Measurements from ENCODE around the gene SERGEF. TPM values are rescaled to one million over a fixed set of nuclear protein-coding genes. Genes with fewer than 3 reads are reported as not detected.
"Not testable (repeated sequence)": the region's sequence is repeated elsewhere in the genome, so short reads cannot be mapped to it uniquely, and the experiment has no call there.

Gene SERGEF
- total RNA-seq, 1 experiment from 2014 or later, result 26.1 TPM

- CTCF ChIA-PET, result interaction anchor here (0.6 to 2.6 kb wide), 3 partner anchors 69 to 77 kb away, joined by 3 to 12 read pairs (median 4); no protein-coding TSS in a partner anchor
Measured at GRCh38 chr11:17901481-17901880, 111.4 kb downstream of the SERGEF start.

GRCh38 chr11:17898782-17899181 is 114.1 kb downstream of the SERGEF start:
- H3K4me3 Mint-ChIP-seq (ENCODE audit: unreplicated experiment), result no peak overlapping the region
- H3K4me1 Mint-ChIP-seq (ENCODE audit: insufficient read depth, unreplicated experiment), result no peaks in the 10 kb centered on the region
- no peak overlapping the region for H3K27ac Mint-ChIP-seq (ENCODE audit: low read depth, unreplicated experiment)
- no peaks in the 10 kb centered on the region for H3K9me3 Mint-ChIP-seq (ENCODE audit: unreplicated experiment)
- DNase-seq (ENCODE audit: unreplicated experiment), result peak; percentile 29
- no peaks in the 10 kb centered on the region for H3K36me3 Mint-ChIP-seq (ENCODE audit: insufficient read depth, unreplicated experiment)
- ChIA-PET POLR2A (no interaction called here), CTCF (no interaction called here)
- intact Hi-C loops (cut with micrococcal nuclease), result no loop called here
- TF ChIP-seq, protein P1, sequence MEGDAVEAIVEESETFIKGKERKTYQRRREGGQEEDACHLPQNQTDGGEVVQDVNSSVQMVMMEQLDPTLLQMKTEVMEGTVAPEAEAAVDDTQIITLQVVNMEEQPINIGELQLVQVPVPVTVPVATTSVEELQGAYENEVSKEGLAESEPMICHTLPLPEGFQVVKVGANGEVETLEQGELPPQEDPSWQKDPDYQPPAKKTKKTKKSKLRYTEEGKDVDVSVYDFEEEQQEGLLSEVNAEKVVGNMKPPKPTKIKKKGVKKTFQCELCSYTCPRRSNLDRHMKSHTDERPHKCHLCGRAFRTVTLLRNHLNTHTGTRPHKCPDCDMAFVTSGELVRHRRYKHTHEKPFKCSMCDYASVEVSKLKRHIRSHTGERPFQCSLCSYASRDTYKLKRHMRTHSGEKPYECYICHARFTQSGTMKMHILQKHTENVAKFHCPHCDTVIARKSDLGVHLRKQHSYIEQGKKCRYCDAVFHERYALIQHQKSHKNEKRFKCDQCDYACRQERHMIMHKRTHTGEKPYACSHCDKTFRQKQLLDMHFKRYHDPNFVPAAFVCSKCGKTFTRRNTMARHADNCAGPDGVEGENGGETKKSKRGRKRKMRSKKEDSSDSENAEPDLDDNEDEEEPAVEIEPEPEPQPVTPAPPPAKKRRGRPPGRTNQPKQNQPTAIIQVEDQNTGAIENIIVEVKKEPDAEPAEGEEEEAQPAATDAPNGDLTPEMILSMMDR (IDR thresholded peaks at IDR 0.05; ENCODE audit: unreplicated experiment), result no peak
- no TSS peak for BruUV-seq (replicated peaks)
- no peaks in the 10 kb centered on the region for H3K27me3 Mint-ChIP-seq (ENCODE audit: insufficient read depth, unreplicated experiment)

More at GRCh38 chr11:17901481-17901880, 111.4 kb downstream of the SERGEF start:
- BruUV-seq (replicated peaks), result no TSS peak
- POLR2A ChIA-PET, result interaction anchor here (0.5 kb wide), 1 partner anchor 171 kb away, joined by 3 read pairs; no protein-coding TSS in a partner anchor
- Mint-ChIP-seq H3K27me3 (ENCODE audit: insufficient read depth, unreplicated experiment) (no peaks in the 10 kb centered on the region), H3K4me1 (ENCODE audit: insufficient read depth, unreplicated experiment) (no peaks in the 10 kb centered on the region), H3K27ac (ENCODE audit: low read depth, unreplicated experiment) (no peak overlapping the region), H3K9me3 (ENCODE audit: unreplicated experiment) (no peaks in the 10 kb centered on the region), H3K36me3 (ENCODE audit: insufficient read depth, unreplicated experiment) (no peaks in the 10 kb centered on the region), H3K4me3 (ENCODE audit: unreplicated experiment) (no peak overlapping the region)
- no peak for DNase-seq (ENCODE audit: unreplicated experiment)
- TF ChIP-seq, protein P1 (IDR thresholded peaks at IDR 0.05; ENCODE audit: unreplicated experiment), result no peak
- intact Hi-C loops (cut with micrococcal nuclease), result no loop called here

DNA sequence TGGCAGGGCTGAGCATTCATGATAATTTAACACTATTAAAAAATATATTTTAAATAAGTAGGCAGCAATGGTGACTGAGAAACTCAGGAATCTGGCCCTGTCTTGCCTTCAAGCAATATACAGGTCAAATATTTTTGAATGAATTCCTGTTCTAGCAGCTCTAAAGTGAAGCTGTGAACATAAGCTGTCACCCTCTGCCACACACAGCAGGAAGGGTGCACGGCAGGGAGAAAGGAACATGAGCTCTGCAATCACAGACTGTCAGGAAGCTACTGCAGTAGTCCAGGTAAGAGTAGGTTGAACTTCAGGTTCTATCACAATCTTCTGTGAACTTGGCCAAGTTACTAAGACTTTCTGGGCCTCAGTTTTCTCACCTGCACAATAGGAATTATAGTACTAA is 114.8 kb downstream of the SERGEF start:
- ChIA-PET CTCF (interaction anchor here (0.7 kb wide), 2 partner anchors 9 to 50 kb away, joined by 3 read pairs; no protein-coding TSS in a partner anchor), POLR2A (no interaction called here)
- intact Hi-C loops (cut with micrococcal nuclease), result no loop called here
- BruUV-seq (replicated peaks), result no TSS peak
- Mint-ChIP-seq H3K36me3 (ENCODE audit: insufficient read depth, unreplicated experiment) (no peaks in the 10 kb centered on the region), H3K4me3 (ENCODE audit: unreplicated experiment) (no peak overlapping the region), H3K27ac (ENCODE audit: low read depth, unreplicated experiment) (no peak overlapping the region), H3K4me1 (ENCODE audit: insufficient read depth, unreplicated experiment) (no peaks in the 10 kb centered on the region), H3K27me3 (ENCODE audit: insufficient read depth, unreplicated experiment) (no peaks in the 10 kb centered on the region), H3K9me3 (ENCODE audit: unreplicated experiment) (no peaks in the 10 kb centered on the region)
- no peak for DNase-seq (ENCODE audit: unreplicated experiment)
- TF ChIP-seq, protein P1 (IDR thresholded peaks at IDR 0.05; ENCODE audit: unreplicated experiment), result no peak

- CTCF ChIA-PET, result interaction anchor here (0.7 kb wide), 2 partner anchors 9 to 50 kb away, joined by 3 read pairs; no protein-coding TSS in a partner anchor
- TF ChIP-seq, protein P1 (IDR thresholded peaks at IDR 0.05; ENCODE audit: unreplicated experiment), result no peak
- intact Hi-C loops (cut with micrococcal nuclease), result no loop called here
- no peak for DNase-seq (ENCODE audit: unreplicated experiment)
- no TSS peak for BruUV-seq (replicated peaks)
- no peak overlapping the region for H3K27ac Mint-ChIP-seq (ENCODE audit: low read depth, unreplicated experiment)
- H3K36me3 Mint-ChIP-seq (ENCODE audit: insufficient read depth, unreplicated experiment), result no peaks in the 10 kb centered on the region
- no peaks in the 10 kb centered on the region for H3K27me3 Mint-ChIP-seq (ENCODE audit: insufficient read depth, unreplicated experiment)
- POLR2A ChIA-PET, result interaction anchor here (0.7 kb wide), 1 partner anchor 167 kb away, joined by 3 read pairs; no protein-coding TSS in a partner anchor
- no peaks in the 10 kb centered on the region for H3K4me1 Mint-ChIP-seq (ENCODE audit: insufficient read depth, unreplicated experiment)
- H3K4me3 Mint-ChIP-seq (ENCODE audit: unreplicated experiment), result no peak overlapping the region
- no peaks in the 10 kb centered on the region for H3K9me3 Mint-ChIP-seq (ENCODE audit: unreplicated experiment)
Measured at GRCh38 chr11:17897495-17897894, 115.4 kb downstream of the SERGEF start.

DNA sequence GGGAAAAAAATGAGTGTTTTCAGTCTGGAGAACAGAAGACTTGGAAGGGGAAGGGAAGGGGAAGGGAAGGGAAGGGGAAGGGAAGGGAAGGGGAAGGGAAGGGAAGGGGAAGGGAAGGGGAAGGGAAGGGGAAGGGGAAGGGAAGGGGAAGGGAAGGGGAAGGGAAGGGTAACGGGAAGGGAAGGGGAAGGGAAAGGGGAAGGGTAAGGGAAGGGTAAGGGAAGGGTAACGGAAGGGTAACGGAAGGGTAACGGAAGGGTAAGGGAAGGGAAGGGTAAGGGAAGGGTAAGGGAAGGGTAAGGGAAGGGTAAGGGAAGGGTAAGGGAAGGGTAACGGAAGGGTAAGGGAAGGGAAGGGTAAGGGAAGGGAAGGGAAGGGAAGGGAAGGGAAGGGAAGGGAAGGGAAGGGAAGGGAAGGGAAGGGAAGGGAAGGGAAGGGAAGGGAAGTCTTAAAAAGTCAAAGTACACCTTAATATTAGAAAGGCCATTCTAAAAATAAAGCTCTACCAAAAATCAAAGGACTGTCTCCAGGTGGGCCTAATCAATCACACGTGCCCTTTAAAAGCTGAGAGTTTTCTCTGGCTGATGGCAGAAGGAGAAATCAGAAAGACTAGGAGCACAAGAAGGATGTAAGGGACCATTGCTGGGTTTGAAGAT is 116.2 kb downstream of the SERGEF start:
- CTCF ChIA-PET; intact Hi-C loops (cut with micrococcal nuclease); H3K36me3 Mint-ChIP-seq (ENCODE audit: insufficient read depth, unreplicated experiment); H3K4me1 Mint-ChIP-seq (ENCODE audit: insufficient read depth, unreplicated experiment); H3K4me3 Mint-ChIP-seq (ENCODE audit: unreplicated experiment); H3K9me3 Mint-ChIP-seq (ENCODE audit: unreplicated experiment); DNase-seq (ENCODE audit: unreplicated experiment); BruUV-seq (replicated peaks); H3K27me3 Mint-ChIP-seq (ENCODE audit: insufficient read depth, unreplicated experiment): not testable (repeated sequence)
- POLR2A ChIA-PET, result interaction anchor here (0.7 kb wide), 1 partner anchor 166 kb away, joined by 3 read pairs; no protein-coding TSS in a partner anchor
- H3K27ac Mint-ChIP-seq (ENCODE audit: low read depth, unreplicated experiment), result peak overlapping the region; percentile 70
